ENCODE measurements around the gene PRKCE. TPM values are rescaled to one million over a fixed set of nuclear protein-coding genes. Genes with fewer than 3 reads are reported as not detected.

The PRKCE gene
- total RNA-seq, 1 experiment from 2014 or later: 14.0 TPM

DNA sequence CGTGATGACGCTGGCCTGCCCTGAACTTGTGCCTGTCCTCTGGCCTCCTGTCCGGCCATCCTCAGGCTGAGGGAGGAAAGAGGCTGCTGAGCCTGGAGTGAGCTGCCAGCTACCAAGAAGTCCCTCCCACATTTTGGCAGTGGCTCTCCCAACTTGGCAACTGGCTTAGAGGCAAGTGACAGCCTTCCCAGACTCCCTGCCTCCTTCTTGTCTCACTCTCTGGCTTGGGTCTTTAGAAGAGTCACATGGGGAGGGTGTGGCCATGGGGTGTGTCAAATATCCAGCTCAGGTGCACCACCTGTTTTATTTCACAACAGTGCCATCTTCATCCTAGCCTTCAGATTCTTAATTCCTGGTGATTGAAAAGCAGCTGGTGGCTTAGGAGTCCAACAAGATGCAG lies 222.9 kb downstream of the PRKCE start:
- CTCF ChIA-PET: no interaction called here
- DNase-seq (ENCODE audit: low read depth, low spot score) (no peak), ATAC-seq (no peak)
- Histone ChIP-seq H3K4me3 (ENCODE audit: low read depth in 2 of 2, low read length in 2 of 2) (no peak overlapping the region), H3K9me3 (ENCODE audit: control insufficient read depth, insufficient read depth, low read depth, low read length) (peaks cover 10% of the 10 kb centered on the region; the same call in 1 of the 2 replicates), H3K36me3 (ENCODE audit: control insufficient read depth, insufficient read depth, low read length) (no peaks in the 10 kb centered on the region), H3K27me3 (ENCODE audit: control insufficient read depth, insufficient read depth, low read length) (no peaks in the 10 kb centered on the region), H3K27ac (ENCODE audit: low read length) (no peak overlapping the region), H3K4me1 (ENCODE audit: control insufficient read depth, insufficient read depth, low read length) (no peaks in the 10 kb centered on the region)
- no peak for TF ChIP-seq TCF7L2 (IDR thresholded peaks at IDR 0.05; ENCODE audit: low read depth, low read length)
- TF ChIP-seq POLR2AphosphoS5 (IDR thresholded peaks at IDR 0.05; ENCODE audit: low read depth, low read length): no peak
- TF ChIP-seq, protein P1, sequence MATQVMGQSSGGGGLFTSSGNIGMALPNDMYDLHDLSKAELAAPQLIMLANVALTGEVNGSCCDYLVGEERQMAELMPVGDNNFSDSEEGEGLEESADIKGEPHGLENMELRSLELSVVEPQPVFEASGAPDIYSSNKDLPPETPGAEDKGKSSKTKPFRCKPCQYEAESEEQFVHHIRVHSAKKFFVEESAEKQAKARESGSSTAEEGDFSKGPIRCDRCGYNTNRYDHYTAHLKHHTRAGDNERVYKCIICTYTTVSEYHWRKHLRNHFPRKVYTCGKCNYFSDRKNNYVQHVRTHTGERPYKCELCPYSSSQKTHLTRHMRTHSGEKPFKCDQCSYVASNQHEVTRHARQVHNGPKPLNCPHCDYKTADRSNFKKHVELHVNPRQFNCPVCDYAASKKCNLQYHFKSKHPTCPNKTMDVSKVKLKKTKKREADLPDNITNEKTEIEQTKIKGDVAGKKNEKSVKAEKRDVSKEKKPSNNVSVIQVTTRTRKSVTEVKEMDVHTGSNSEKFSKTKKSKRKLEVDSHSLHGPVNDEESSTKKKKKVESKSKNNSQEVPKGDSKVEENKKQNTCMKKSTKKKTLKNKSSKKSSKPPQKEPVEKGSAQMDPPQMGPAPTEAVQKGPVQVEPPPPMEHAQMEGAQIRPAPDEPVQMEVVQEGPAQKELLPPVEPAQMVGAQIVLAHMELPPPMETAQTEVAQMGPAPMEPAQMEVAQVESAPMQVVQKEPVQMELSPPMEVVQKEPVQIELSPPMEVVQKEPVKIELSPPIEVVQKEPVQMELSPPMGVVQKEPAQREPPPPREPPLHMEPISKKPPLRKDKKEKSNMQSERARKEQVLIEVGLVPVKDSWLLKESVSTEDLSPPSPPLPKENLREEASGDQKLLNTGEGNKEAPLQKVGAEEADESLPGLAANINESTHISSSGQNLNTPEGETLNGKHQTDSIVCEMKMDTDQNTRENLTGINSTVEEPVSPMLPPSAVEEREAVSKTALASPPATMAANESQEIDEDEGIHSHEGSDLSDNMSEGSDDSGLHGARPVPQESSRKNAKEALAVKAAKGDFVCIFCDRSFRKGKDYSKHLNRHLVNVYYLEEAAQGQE (IDR thresholded peaks at IDR 0.05; ENCODE audit: insufficient read depth in 1 of 2, low read depth in 2 of 2, low read length in 1 of 2): no peak
- TF ChIP-seq, protein P2, sequence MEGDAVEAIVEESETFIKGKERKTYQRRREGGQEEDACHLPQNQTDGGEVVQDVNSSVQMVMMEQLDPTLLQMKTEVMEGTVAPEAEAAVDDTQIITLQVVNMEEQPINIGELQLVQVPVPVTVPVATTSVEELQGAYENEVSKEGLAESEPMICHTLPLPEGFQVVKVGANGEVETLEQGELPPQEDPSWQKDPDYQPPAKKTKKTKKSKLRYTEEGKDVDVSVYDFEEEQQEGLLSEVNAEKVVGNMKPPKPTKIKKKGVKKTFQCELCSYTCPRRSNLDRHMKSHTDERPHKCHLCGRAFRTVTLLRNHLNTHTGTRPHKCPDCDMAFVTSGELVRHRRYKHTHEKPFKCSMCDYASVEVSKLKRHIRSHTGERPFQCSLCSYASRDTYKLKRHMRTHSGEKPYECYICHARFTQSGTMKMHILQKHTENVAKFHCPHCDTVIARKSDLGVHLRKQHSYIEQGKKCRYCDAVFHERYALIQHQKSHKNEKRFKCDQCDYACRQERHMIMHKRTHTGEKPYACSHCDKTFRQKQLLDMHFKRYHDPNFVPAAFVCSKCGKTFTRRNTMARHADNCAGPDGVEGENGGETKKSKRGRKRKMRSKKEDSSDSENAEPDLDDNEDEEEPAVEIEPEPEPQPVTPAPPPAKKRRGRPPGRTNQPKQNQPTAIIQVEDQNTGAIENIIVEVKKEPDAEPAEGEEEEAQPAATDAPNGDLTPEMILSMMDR (IDR thresholded peaks at IDR 0.05): no peak
- TF ChIP-seq SIN3A (IDR thresholded peaks at IDR 0.05; ENCODE audit: borderline replicate concordance, insufficient read depth, low read depth, low read length): no peak
- BruUV-seq (replicated peaks): no TSS peak
- in situ Hi-C loops (cut with HindIII; ENCODE audit: low pct_unique_long_range_greater_than_20kb, low sequenced_read_pairs) (no loop called here), intact Hi-C loops (cut with micrococcal nuclease; ENCODE audit: unreplicated experiment) (no loop called here)
- POLR2A ChIA-PET: no interaction called here

DNA sequence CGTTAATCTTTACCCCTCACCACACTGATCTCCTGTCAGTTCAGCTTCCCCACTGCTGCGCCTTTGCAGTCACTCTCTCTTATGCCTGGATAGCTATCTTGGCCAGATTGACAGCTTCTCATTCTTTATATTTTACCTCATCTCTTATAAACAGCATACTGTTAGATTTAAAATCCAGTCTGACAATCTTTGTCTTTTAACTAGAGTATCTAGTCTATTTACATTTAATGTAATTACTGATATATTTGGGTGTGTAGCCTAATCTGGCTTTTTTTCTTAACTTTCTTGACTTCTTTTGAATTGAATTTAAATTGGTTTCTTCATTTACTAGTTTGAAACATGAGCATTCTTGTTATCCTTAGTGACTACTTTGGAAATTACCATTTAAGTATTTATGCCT lies 225.1 kb downstream of the PRKCE start:
- H3K36me3 ChIP-seq (ENCODE audit: control insufficient read depth, insufficient read depth, low read length): no peaks in the 10 kb centered on the region
- POLR2A ChIA-PET: interaction anchor here (0.6 kb wide), 1 partner anchor 8 kb away, joined by 3 read pairs; no protein-coding TSS in a partner anchor
- TF ChIP-seq SIN3A (IDR thresholded peaks at IDR 0.05; ENCODE audit: borderline replicate concordance, insufficient read depth, low read depth, low read length) (no peak), POLR2AphosphoS5 (IDR thresholded peaks at IDR 0.05; ENCODE audit: low read depth, low read length) (no peak), TCF7L2 (IDR thresholded peaks at IDR 0.05; ENCODE audit: low read depth, low read length) (no peak)
- TF ChIP-seq, protein P2 (IDR thresholded peaks at IDR 0.05): no peak
- TF ChIP-seq, protein P1 (IDR thresholded peaks at IDR 0.05; ENCODE audit: insufficient read depth in 1 of 2, low read depth in 2 of 2, low read length in 1 of 2): no peak
- ATAC-seq (no peak), DNase-seq (ENCODE audit: low read depth, low spot score) (no peak)
- intact Hi-C loops (cut with micrococcal nuclease; ENCODE audit: unreplicated experiment): no loop called here
- no TSS peak for BruUV-seq (replicated peaks)
- no peaks in the 10 kb centered on the region for H3K27me3 ChIP-seq (ENCODE audit: control insufficient read depth, insufficient read depth, low read length)
- H3K9me3 ChIP-seq (ENCODE audit: control insufficient read depth, insufficient read depth, low read depth, low read length): peaks cover 10% of the 10 kb centered on the region; the same call in 1 of the 2 replicates
- H3K4me3 ChIP-seq (ENCODE audit: low read depth in 2 of 2, low read length in 2 of 2): no peak overlapping the region
- in situ Hi-C loops (cut with HindIII; ENCODE audit: low pct_unique_long_range_greater_than_20kb, low sequenced_read_pairs): no loop called here
- H3K27ac ChIP-seq (ENCODE audit: low read length): no peak overlapping the region
- H3K4me1 ChIP-seq (ENCODE audit: control insufficient read depth, insufficient read depth, low read length): no peaks in the 10 kb centered on the region
- CTCF ChIA-PET: no interaction called here
